GM18517 (cell line): Measurements from ENCODE around the gene VTI1A.

ENCODE experiments used
- ATAC-seq: cut with Tn5 transposase; IDR thresholded peaks from one replicate; pipeline ENCODE4 v1.9.1; 2021; ENCODE audit warnings: mild to moderate bottlenecking, moderate library complexity; ENCODE audit not compliant: unreplicated experiment

The VTI1A gene

GRCh38 chr10:112744181-112745096 lies 297.4 kb downstream of the VTI1A start:
- ATAC-seq, result no peak

GRCh38 chr10:112746329-112746728 lies 299.3 kb downstream of the VTI1A start:
- no peak for ATAC-seq

GRCh38 chr10:112750427-112751167 lies 303.6 kb downstream of the VTI1A start:
- no peak for ATAC-seq

GRCh38 chr10:112751651-112752050 lies 304.6 kb downstream of the VTI1A start:
- no peak for ATAC-seq

GRCh38 chr10:112752288-112752687 lies 305.3 kb downstream of the VTI1A start:
- ATAC-seq, result no peak

GRCh38 chr10:112753961-112754411 lies 307.0 kb downstream of the VTI1A start:
- no peak for ATAC-seq

GRCh38 chr10:112755446-112756234 lies 308.6 kb downstream of the VTI1A start:
- ATAC-seq, result no peak

- no peak for ATAC-seq
Measured at GRCh38 chr10:112756235-112756527, 309.2 kb downstream of the VTI1A start.

- ATAC-seq, result no peak
Measured at GRCh38 chr10:112758961-112759360, 311.9 kb downstream of the VTI1A start.

- ATAC-seq, result no peak
Measured at GRCh38 chr10:112759496-112759895, 312.5 kb downstream of the VTI1A start.

- ATAC-seq, result no peak
Measured at GRCh38 chr10:112761256-112761655, 314.2 kb downstream of the VTI1A start.

GRCh38 chr10:112763916-112764520 lies 317.0 kb downstream of the VTI1A start:
- ATAC-seq, result no peak

- ATAC-seq, result no peak
Measured at GRCh38 chr10:112765717-112766235, 318.8 kb downstream of the VTI1A start.

- no peak for ATAC-seq
Measured at GRCh38 chr10:112766636-112767035, 319.6 kb downstream of the VTI1A start.

- ATAC-seq, result no peak
Measured at GRCh38 chr10:112767156-112767555, 320.1 kb downstream of the VTI1A start.

- no peak for ATAC-seq
Measured at GRCh38 chr10:112768121-112768520, 321.1 kb downstream of the VTI1A start.

- no peak for ATAC-seq
Measured at GRCh38 chr10:112769081-112769480, 322.1 kb downstream of the VTI1A start.

- no peak for ATAC-seq
Measured at GRCh38 chr10:112769611-112770370, 322.8 kb downstream of the VTI1A start.

GRCh38 chr10:112771733-112772132 lies 324.7 kb downstream of the VTI1A start:
- ATAC-seq, result no peak

GRCh38 chr10:112773783-112774182 lies 326.8 kb downstream of the VTI1A start:
- no peak for ATAC-seq
